ENCODE results near the gene TNFAIP1.

Gene TNFAIP1

DNA sequence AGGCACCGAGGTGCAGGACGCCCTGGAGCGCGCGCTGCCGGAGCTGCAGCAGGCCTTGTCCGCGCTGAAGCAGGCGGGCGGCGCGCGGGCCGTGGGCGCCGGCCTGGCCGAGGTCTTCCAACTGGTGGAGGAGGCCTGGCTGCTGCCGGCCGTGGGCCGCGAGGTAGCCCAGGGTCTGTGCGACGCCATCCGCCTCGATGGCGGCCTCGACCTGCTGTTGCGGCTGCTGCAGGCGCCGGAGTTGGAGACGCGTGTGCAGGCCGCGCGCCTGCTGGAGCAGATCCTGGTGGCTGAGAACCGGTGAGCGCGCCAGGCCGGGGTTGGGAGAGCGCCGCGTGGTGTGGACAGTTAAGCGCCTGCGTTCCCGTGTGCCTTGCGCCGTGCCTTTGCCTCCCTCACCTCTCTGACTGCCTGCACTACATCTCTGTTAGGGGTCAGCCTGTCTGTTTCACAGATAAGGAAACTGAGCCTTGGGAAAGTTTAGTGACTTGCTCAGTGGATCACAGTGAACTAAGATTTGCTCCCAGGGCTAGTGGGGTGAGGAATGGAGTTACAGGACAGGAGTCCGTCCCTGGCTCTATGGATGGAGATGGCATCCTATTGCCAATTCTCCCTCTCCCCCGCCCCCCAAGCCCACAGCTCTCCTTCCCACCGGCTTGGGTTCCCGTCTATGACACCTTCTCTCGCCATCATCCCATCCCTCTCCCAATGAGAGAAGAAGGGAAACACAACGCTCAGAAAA lies 36.8 kb downstream of the TNFAIP1 start:
- no peak for DNase-seq

DNA sequence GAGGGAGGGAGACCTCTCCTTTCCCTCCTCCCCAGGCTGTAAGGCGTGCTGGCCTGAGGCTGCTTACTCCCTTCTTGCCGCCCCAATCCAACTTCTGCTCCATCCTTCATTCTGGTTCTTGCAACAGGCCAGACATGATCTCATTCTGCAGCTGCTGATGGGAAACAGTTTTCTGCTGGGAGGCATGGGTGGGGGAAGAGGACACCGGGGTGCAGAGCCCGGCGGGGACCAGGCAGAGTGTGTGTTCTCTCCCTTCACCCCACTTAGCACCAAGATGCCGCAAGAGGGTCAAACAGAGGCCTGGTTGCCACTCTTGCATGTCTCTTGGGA lies 37.3 kb downstream of the TNFAIP1 start:
- DNase-seq: no peak

DNA sequence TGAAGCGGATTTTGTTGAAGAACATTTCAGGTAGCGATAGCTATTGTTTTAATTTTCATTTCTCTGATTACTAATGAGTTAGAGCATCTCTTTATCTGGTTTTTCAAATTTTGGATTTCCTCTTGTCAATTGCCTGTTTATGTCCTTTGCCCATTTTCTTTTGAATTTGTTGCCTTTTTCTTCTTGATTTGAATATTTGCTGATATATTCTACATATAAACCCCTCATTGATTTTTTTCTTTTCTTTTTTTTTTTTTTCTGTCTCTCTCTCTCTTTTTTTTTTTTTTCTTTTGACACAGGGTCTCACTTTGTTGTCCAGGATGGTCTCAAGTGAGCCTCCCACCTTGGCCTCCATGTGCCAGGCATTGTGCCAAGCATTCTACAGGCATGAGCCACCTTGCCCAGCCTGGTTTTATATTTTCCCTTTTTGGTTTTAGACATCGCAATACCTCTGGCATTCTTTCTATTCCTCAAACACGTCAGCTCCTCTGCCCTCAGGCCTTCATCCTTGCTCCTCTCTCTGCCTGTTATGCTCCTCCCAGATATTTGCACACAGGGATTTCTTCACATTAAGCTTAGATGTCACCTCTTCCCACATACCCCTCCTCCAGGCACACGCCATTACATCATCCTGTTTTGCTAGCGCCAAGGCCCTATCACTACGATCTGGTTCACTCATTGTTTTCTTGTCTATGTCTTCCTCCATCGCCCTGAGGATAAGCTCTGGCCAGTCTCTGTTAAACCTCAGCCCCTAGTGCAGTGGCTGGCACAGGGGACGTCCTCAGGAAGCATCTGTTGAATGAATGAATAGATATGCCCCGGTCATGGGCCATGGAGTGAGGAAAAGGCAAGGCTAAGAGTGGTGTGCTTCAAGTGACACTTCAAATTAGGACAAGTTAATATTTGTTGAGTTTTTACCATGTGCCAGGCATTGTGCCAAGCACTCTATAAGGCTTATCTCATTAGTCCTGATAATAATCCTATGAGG lies 44.5 kb downstream of the TNFAIP1 start:
- DNase-seq: peak; percentile 64

DNA sequence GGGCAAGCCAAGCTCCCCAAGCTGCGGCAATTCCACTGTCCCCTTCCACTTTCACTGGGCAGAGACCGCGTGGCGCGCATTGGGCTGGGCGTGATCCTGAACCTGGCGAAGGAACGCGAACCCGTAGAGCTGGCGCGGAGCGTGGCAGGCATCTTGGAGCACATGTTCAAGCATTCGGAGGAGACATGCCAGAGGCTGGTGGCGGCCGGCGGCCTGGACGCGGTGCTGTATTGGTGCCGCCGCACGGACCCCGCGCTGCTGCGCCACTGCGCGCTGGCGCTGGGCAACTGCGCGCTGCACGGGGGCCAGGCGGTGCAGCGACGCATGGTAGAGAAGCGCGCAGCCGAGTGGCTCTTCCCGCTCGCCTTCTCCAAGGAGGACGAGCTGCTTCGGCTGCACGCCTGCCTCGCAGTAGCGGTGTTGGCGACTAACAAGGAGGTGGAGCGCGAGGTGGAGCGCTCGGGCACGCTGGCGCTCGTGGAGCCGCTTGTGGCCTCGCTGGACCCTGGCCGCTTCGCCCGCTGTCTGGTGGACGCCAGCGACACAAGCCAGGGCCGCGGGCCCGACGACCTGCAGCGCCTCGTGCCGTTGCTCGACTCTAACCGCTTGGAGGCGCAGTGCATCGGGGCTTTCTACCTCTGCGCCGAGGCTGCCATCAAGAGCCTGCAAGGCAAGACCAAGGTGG lies 45.7 kb downstream of the TNFAIP1 start:
- DNase-seq: peak; percentile 43

DNA sequence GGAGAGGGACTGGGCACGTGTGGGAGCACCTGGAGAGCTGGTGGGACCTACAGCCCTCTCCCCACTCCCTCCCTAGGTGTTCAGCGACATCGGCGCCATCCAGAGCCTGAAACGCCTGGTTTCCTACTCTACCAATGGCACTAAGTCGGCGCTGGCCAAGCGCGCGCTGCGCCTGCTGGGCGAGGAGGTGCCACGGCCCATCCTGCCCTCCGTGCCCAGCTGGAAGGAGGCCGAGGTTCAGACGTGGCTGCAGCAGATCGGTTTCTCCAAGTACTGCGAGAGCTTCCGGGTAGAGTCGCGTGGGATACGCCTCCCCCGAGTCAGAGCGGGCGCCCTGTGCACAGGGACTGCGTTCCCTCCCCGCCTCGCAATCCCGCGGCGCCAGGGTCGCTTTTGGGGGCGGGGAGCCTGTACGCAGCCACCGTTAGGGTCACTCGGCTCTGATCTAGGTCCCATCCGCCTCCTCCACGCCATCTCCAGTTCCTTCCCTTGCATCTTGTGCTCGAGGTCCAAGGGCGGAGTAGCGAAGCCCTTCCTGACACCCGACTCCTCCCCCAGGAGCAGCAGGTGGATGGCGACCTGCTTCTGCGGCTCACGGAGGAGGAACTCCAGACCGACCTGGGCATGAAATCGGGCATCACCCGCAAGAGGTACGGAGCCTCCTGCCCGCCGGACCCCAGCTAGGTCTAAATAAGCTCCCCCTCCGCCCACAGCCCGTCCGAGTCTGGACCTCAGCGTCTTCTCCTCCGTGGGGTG lies 48.9 kb downstream of the TNFAIP1 start:
- DNase-seq: peak; percentile 55

DNA sequence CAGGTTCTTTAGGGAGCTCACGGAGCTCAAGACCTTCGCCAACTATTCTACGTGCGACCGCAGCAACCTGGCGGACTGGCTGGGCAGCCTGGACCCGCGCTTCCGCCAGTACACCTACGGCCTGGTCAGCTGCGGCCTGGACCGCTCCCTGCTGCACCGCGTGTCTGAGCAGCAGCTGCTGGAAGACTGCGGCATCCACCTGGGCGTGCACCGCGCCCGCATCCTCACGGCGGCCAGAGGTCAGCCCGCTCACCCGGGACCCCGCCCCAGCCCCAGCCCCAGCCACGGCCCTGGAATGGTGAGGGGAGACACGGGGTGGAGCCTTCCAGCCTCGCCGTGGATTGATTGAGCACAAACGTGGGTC lies 49.5 kb downstream of the TNFAIP1 start:
- DNase-seq: no peak

DNA sequence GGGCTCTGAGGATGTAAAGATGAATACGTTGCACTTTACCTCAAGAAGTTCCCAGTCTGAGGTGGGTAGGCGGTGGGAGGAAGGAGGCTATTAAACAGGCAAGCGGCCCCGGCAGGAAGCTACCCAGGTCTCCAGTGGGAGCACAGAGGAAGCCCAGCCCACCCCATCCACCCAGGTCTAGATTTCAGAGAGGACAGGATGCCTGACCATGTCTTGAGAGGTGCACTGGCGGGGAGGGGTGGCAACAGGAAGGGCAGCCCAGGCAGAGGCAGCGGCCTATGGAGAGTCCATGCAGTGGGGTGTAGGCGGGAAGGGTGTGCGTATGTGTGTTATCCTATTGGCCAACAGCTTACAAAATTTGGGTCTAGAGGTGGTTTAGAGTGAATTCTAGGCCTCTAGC lies 49.8 kb downstream of the TNFAIP1 start:
- no peak for DNase-seq

DNA sequence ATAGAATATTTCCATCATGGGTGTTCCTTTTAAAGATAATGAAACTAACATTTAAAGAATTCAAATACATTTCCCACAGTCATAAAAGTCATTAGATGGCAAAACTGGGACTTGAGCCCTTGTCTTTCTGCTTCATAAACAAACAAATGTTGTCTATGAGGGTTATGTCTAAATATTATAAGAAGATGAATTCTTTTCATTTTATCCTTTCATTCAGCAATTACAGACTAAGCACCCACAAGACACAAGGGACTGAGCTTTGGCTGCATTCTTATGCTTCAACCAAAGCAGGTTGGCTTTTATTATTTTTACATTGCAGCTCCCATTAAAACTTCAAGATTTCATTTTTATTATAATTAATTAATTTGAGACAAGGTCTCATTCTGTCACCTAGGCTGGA lies 50.8 kb downstream of the TNFAIP1 start:
- no peak for DNase-seq

DNA sequence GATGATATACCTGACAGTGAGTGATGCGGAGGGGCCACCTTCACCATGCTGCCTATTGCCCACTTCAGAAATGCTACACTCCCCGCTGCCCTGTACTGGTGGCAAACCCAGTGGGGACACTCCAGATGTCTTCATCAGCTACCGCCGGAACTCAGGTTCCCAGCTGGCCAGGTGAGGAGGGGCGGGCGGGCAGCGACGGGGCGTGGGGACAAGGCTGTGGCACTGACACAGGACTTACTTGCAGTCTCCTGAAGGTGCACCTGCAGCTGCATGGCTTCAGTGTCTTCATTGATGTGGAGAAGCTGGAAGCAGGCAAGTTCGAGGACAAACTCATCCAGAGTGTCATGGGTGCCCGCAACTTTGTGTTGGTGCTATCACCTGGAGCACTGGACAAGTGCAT lies 52.5 kb downstream of the TNFAIP1 start:
- DNase-seq: no peak

DNA sequence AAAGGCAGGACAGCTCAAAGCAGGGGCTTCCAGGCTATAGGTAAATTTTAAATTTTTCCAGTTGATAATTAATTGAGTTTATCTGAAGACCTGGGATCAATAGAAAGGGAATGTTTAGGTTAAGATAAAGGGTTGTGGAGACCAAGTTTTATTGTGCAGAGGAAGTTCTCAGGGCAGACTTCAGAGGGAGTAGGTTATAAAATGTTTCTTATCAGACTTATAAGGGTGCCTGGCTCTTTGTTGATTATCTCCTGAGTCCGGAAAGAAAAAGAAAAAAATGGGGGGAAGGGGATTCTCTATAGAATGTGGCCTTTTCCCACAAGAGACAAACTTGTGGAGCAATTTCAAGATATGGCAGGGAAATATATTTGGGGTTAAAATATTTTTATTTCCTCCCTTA lies 54.6 kb downstream of the TNFAIP1 start:
- no peak for DNase-seq

DNA sequence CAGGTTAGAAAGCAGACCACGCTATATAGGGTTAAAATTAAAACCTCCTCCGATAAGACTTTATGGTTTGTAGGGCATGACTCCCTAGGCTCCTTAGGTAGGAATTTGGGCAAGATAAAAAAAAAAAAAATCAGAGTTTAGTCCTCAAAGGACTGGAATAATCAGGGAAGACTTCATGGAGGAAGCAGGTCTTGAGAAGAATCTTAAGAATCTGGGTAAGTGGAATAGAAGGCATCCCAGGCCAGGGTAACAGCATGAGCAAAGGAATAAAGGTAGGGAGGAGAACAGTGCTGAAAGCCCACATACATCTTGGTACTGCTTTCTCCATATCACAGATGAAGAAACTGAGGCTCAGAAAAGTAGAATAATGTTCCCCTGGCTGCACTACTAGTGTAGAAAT lies 55.0 kb downstream of the TNFAIP1 start:
- DNase-seq: no peak

DNA sequence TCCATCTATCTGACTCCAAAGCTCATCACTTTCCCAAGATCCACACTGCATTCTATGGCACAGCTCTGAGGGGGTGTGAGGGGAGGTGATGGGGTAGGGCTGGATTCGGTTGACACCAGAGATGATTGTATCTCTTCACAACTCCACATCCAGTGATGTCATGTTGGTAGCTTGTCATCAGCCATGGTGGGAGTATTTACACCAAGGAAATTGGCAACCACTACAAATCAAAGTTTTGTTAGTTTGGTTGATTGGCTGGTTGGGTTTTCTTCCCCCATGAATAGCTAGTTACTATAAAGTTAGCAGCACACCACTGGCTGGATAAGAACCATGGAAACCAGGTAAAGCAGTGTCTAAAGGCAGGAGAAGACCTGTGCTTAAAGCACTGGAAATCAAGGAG lies 55.4 kb downstream of the TNFAIP1 start:
- DNase-seq: no peak

DNA sequence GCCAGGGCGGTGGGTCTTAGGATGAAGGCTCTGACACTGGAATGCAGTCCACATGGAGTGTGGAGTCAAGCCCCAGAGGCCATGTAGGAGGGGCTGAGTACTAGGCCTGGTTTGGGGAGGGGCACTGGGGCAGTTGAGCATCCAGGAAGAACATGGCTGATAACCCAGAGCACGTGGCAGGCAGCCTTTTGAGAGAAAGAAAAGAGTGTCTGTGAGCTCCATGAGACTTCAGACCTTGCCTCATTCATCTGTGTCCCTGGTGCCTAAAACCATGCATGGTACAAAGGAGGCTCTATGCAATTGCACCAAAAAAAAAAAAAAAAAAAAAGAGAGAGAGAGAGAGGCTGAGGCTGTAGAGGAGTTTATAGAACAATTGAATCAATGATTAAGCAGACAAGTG lies 55.8 kb downstream of the TNFAIP1 start:
- no peak for DNase-seq

DNA sequence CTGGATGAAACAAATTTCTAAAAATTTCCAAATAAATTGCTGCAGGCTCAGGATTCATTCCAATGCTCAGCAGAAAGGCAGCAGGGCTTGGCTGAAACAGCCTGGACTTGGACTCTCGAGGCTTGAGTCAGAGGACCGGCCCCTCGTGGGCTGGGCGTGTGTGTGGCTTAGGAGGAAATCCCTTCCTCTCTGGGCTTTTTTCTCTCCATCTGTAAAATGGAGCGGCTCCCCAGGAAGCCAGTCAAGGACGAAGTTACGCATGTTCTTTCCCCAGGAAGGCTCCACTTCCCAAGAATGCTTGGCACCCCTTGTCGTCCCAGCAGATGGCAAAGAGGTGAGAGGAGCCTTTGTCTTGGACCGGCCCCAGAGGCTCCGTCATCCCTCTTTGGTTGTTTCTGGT lies 56.9 kb downstream of the TNFAIP1 start:
- no peak for DNase-seq

DNA sequence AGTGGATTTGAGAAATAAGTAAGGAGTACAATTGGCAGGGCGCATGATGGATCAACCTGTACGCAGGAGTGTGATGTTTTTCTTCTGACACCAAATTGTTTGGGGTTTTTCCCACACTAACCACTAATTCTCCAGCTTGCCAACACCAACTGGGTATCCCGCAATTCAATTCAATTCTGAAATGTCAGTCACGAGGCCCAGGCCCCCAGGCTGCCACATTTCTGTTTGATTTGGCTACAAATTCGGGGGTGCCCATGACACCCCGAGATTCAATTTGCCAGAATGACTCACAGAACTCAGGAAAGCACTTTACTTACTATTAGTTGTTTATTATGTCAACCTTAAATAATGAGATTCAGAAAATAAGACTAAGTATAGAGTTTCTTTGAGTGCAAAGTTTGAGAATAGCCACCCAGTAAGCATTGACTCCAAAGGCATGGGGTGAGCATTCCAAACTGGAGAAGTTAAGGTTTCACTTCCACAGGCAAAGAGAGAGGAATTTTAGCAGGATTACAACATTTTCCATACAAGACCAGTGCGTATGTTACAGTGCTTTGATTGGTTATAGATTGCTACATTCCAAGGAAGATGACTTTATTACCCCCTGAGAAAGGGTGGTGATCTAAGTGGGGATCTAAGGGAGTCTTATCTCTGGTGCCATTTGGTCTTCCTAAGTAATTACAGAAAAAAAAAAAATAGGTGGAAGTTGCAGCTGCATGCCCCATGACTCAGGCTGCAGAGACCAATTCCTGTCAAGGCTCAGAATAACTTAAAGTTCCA lies 59.0 kb downstream of the TNFAIP1 start:
- DNase-seq: no peak

DNA sequence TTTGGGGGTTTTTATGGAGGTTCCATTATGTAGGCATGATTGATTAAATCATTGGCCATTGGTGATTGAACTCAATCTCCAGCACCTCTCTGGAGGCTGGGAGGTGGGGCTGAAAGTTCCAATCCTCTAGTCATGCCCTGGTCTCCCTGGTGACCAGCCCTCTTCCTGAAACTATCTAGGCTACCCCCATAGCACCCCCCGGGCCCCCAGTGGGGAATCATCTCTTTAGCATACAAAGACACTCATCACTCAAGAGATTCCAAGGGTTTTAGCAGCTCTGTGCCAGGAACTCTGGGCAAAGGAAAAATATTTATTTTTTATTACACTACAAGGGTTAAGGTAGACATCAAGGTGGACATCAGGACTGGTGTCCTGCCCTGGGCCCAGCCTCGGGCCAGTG lies 59.9 kb downstream of the TNFAIP1 start:
- DNase-seq: no peak

DNA sequence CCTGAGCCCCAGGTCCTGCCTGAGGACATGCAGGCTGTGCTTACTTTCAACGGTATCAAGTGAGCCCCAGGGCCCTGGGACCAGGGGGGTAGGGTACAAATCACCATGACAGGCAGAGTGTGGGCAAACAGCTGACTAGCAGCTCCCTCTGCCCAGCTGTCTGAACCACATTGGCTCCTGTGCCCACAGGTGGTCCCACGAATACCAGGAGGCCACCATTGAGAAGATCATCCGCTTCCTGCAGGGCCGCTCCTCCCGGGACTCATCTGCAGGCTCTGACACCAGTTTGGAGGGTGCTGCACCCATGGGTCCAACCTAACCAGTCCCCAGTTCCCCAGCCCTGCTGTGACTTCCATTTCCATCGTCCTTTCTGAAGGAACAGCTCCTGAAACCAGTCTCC lies 60.4 kb downstream of the TNFAIP1 start:
- DNase-seq: no peak

Data from inflammatory macrophage treated with lipopolysaccharide for 4 hours (primary cell).